ENCODE results near the gene CCK.
A peak's percentile ranks its signal among the peaks of the same experiment; 100 is the strongest.

- TF ChIP-seq CTCF (conservative IDR thresholded peaks at IDR 0.05; ENCODE audit: low read depth in 2 of 2) (peak in 1 of 2 experiments; percentile 18; a peak in 1 of 4 replicates), POLR2AphosphoS5 (IDR thresholded peaks at IDR 0.05; ENCODE audit: low read depth) (no peak), REST (IDR thresholded peaks at IDR 0.05; ENCODE audit: unreplicated experiment) (no peak), EZH2 (IDR thresholded peaks at IDR 0.05; ENCODE audit: low read depth, unreplicated experiment) (no peak)
Measured at GRCh38 chr3:42263354-42264346, 2.3 kb downstream of the CCK start.

Measured in GM23338 (cell line).